Measurements from ENCODE around the gene PI16. TPM values are rescaled to one million over a fixed set of nuclear protein-coding genes. Genes with fewer than 3 reads are reported as not detected.
A peak's percentile ranks its signal among the peaks of the same experiment; 100 is the strongest.

PI16 gene
- total RNA-seq, 1 donor from 2014 or later = 20.5 TPM

DNA sequence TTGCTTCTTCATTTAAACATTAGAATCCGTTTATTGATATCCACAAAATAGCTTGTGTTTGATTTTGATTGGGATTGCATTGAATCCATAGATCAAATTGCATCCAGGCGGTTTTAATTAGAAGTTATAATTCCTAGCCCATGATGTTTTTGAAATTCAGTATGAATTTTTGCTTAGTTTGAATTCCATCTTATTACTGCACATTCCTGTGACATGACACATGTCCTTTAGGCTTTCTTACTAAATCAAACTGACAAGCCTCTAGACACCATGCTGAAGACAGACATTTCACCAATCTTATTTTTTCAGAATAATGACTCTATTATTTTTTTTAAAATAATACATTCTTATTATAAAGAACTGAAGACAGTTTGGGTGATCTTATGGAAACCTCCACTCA, 21.4 kb upstream of the PI16 start:
- H3K27me3 Mint-ChIP-seq (ENCODE audit: unreplicated experiment) = peaks cover 4% of the 10 kb centered on the region
- no peak overlapping the region for H3K4me3 Mint-ChIP-seq (ENCODE audit: unreplicated experiment)
- H3K36me3 Mint-ChIP-seq (ENCODE audit: low read depth, unreplicated experiment) = no peaks in the 10 kb centered on the region
- TF ChIP-seq, protein P1, sequence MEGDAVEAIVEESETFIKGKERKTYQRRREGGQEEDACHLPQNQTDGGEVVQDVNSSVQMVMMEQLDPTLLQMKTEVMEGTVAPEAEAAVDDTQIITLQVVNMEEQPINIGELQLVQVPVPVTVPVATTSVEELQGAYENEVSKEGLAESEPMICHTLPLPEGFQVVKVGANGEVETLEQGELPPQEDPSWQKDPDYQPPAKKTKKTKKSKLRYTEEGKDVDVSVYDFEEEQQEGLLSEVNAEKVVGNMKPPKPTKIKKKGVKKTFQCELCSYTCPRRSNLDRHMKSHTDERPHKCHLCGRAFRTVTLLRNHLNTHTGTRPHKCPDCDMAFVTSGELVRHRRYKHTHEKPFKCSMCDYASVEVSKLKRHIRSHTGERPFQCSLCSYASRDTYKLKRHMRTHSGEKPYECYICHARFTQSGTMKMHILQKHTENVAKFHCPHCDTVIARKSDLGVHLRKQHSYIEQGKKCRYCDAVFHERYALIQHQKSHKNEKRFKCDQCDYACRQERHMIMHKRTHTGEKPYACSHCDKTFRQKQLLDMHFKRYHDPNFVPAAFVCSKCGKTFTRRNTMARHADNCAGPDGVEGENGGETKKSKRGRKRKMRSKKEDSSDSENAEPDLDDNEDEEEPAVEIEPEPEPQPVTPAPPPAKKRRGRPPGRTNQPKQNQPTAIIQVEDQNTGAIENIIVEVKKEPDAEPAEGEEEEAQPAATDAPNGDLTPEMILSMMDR (IDR thresholded peaks at IDR 0.05; ENCODE audit: unreplicated experiment) = no peak
- H3K4me1 Mint-ChIP-seq (ENCODE audit: unreplicated experiment) = no peaks in the 10 kb centered on the region
- no peaks in the 10 kb centered on the region for H3K9me3 Mint-ChIP-seq (ENCODE audit: unreplicated experiment)
- H3K27ac Mint-ChIP-seq (ENCODE audit: unreplicated experiment) = no peak overlapping the region
- DNase-seq (ENCODE audit: low spot score) = no peak

DNA sequence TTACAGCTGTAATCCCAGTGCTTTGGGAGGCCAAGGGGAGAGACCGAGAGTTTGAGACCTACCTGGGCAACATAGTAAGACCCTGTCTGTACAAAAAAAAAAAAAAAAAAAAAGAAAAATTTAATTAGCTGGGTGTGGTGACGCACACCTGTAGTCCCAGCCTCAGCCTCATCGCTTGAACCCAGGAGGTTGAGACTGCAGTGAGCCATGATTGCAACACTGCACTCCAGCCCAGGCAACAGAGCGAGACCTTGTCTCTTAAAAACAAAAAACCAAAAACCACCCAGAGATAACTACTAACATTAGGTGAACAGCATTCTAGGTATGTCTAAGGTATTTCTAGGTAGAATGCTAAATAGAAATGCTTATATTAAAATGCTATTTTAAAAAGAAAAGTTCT, 21.0 kb upstream of the PI16 start:
- Mint-ChIP-seq H3K27me3 (ENCODE audit: unreplicated experiment) (peaks cover 4% of the 10 kb centered on the region), H3K4me1 (ENCODE audit: unreplicated experiment) (no peaks in the 10 kb centered on the region), H3K9me3 (ENCODE audit: unreplicated experiment) (no peaks in the 10 kb centered on the region), H3K27ac (ENCODE audit: unreplicated experiment) (no peak overlapping the region), H3K4me3 (ENCODE audit: unreplicated experiment) (no peak overlapping the region), H3K36me3 (ENCODE audit: low read depth, unreplicated experiment) (no peaks in the 10 kb centered on the region)
- DNase-seq (ENCODE audit: low spot score) = no peak
- TF ChIP-seq, protein P1 (IDR thresholded peaks at IDR 0.05; ENCODE audit: unreplicated experiment) = no peak

DNA sequence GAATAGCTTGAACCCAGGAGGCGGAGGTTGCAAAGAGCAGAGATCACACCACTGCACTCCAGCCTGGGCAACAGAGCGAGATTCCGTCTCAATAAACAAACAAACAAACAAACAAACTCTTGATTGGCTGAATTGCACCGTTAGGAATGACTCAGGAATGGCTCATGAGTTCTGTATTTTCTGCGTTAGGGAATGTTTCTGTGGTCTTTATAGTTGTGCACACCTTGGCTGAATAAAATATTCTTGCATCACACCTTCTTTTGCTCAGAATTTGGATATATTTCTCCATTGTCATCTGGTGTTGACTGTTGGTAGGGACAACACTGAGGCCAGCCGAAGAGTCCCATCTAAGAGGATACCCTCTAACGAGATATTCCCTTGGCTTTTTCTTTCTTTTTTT, 19.6 kb upstream of the PI16 start:
- Mint-ChIP-seq H3K4me1 (ENCODE audit: unreplicated experiment) (no peaks in the 10 kb centered on the region), H3K27ac (ENCODE audit: unreplicated experiment) (no peak overlapping the region), H3K36me3 (ENCODE audit: low read depth, unreplicated experiment) (no peaks in the 10 kb centered on the region), H3K27me3 (ENCODE audit: unreplicated experiment) (peaks cover 6% of the 10 kb centered on the region), H3K4me3 (ENCODE audit: unreplicated experiment) (no peak overlapping the region), H3K9me3 (ENCODE audit: unreplicated experiment) (no peaks in the 10 kb centered on the region)
- TF ChIP-seq, protein P1 (IDR thresholded peaks at IDR 0.05; ENCODE audit: unreplicated experiment) = no peak
- DNase-seq (ENCODE audit: low spot score) = no peak

DNA sequence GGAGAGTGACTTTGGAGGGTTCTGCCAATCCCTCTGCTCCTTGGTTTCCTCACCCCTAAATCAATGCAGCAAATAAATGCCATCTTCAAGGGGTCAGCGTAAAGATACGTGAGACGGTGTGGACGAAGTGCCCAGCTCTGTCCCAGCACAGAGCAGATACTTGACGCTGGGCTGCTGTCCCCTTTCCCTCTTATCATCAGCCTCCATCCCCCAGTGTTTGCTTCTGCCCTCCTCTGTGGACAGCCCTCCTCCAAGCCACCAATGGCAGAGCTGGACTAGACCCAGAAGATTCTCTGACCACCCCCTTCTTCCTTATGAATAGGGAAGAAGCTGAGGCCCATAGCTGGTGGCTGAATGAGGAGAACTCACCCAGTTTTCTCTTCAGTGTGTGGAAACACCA, 17.7 kb upstream of the PI16 start:
- DNase-seq (ENCODE audit: low spot score) = no peak
- Mint-ChIP-seq H3K4me3 (ENCODE audit: unreplicated experiment) (no peak overlapping the region), H3K27me3 (ENCODE audit: unreplicated experiment) (peaks cover 8% of the 10 kb centered on the region), H3K36me3 (ENCODE audit: low read depth, unreplicated experiment) (peaks cover 4% of the 10 kb centered on the region), H3K4me1 (ENCODE audit: unreplicated experiment) (no peaks in the 10 kb centered on the region), H3K9me3 (ENCODE audit: unreplicated experiment) (no peaks in the 10 kb centered on the region), H3K27ac (ENCODE audit: unreplicated experiment) (peak overlapping the region; percentile 24)
- TF ChIP-seq, protein P1 (IDR thresholded peaks at IDR 0.05; ENCODE audit: unreplicated experiment) = no peak

DNA sequence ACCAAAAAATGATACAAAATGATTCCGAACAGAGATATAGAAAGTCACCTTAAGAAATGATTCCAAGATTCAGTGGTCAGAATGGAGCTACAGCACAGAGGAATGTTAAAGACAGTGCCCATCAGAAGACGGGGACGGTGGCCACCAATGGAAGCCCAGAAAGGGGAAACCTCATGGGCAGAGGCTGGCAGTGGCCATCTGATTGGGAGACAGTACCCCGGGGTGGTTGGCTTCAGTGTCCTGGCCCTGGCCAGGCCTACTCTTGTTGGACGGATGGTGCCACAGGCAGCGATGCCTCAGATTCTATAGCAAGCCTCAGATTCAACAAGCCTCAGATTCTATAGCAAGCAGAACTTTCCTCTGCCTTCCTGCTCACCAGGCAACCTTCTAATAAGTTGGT, 16.6 kb upstream of the PI16 start:
- Mint-ChIP-seq H3K9me3 (ENCODE audit: unreplicated experiment) (no peaks in the 10 kb centered on the region), H3K36me3 (ENCODE audit: low read depth, unreplicated experiment) (peaks cover 4% of the 10 kb centered on the region), H3K27ac (ENCODE audit: unreplicated experiment) (no peak overlapping the region), H3K4me1 (ENCODE audit: unreplicated experiment) (no peaks in the 10 kb centered on the region), H3K4me3 (ENCODE audit: unreplicated experiment) (no peak overlapping the region), H3K27me3 (ENCODE audit: unreplicated experiment) (peaks cover 8% of the 10 kb centered on the region)
- DNase-seq (ENCODE audit: low spot score) = no peak
- TF ChIP-seq, protein P1 (IDR thresholded peaks at IDR 0.05; ENCODE audit: unreplicated experiment) = no peak

Measured in endothelial cell (in vitro differentiated cells).